Measurements from ENCODE around the gene SMCR8. TPM values are rescaled to one million over a fixed set of nuclear protein-coding genes. Genes with fewer than 3 reads are reported as not detected.

Gene SMCR8
- total and polyA plus RNA-seq, 4 donors = 0.76 to 9.7 (median 6.1) TPM

GRCh38 chr17:18363101-18364049, 48.3 kb downstream of the SMCR8 start, which contains the start of gene SHMT1:
TSS of gene SHMT1 (minus strand) at chr17:18363550. CDS start at chr17:18355981, 7,569 bp downstream.
- peak within 1 kb of the TSS; percentile 80 to 97 (median 91) for H3K4me3 ChIP-seq (ENCODE audit: low read depth in 1 of 3, low read length in 3 of 3)
- no peaks in the 10 kb centered on the region for H3K27me3 ChIP-seq (ENCODE audit: control insufficient read depth in 4 of 4, insufficient read depth in 4 of 4, low read length in 3 of 4)
- peaks cover 2 to 24% (median 13%) of the 10 kb centered on the region in 4 donors for H3K4me1 ChIP-seq (ENCODE audit: control insufficient read depth in 4 of 4, insufficient read depth in 4 of 4, low read length in 3 of 4)
- peak within 1 kb of the TSS; percentile 98 to 99 for H3K9ac ChIP-seq (ENCODE audit: low read depth in 1 of 2, low read length in 2 of 2)
- WGBS = under 1% methylated on average over 76 of the region's 76 CpGs
- peak within 1 kb of the TSS; percentile 98 to 99 for H3K27ac ChIP-seq (ENCODE audit: low read depth in 1 of 2, low read length in 2 of 2)
- TF ChIP-seq TAF1 (conservative IDR thresholded peaks at IDR 0.05) (peak; percentile 95), REST (IDR thresholded peaks at IDR 0.05) (peak; percentile 95), EGR1 (IDR thresholded peaks at IDR 0.05; ENCODE audit: low read depth in 2 of 2) (peak in 1 of 2 donors; percentile 36), RXRA (IDR thresholded peaks at IDR 0.05) (peak; percentile 14 to 34), JUND (IDR thresholded peaks at IDR 0.05) (no peak), ZBTB33 (IDR thresholded peaks at IDR 0.05) (no peak), GABPA (IDR thresholded peaks at IDR 0.05 in 1 of 2, conservative IDR thresholded peaks at IDR 0.05 in 1 of 2) (peak in 1 of 2 donors; percentile 18), HNF4A (conservative IDR thresholded peaks at IDR 0.05) (peak in 1 of 2 donors; percentile 49), YY1 (IDR thresholded peaks at IDR 0.05) (peak; percentile 77), SP1 (IDR thresholded peaks at IDR 0.05) (peak; percentile 87), RAD21 (IDR thresholded peaks at IDR 0.05) (peak; percentile 36 to 52)
- H3K9me3 ChIP-seq (ENCODE audit: control insufficient read depth in 4 of 4, low read length in 3 of 4) = no peaks in the 10 kb centered on the region
- DNase-seq (ENCODE audit: low spot score) = peak; percentile 93
- peaks cover 0 to 5% (median 2%) of the 10 kb centered on the region in 4 donors for H3K36me3 ChIP-seq (ENCODE audit: control insufficient read depth in 4 of 4, insufficient read depth in 3 of 4, low read depth in 1 of 4, low read length in 3 of 4)

- Histone ChIP-seq H3K27me3 (ENCODE audit: control insufficient read depth in 4 of 4, insufficient read depth in 4 of 4, low read length in 3 of 4) (no peaks in the 10 kb centered on the region), H3K4me1 (ENCODE audit: control insufficient read depth in 4 of 4, insufficient read depth in 4 of 4, low read length in 3 of 4) (peaks cover 2 to 16% (median 8%) of the 10 kb centered on the region in 4 donors), H3K27ac (ENCODE audit: low read depth in 1 of 2, low read length in 2 of 2) (peak overlapping the region; percentile 52 to 67), H3K36me3 (ENCODE audit: control insufficient read depth in 4 of 4, insufficient read depth in 3 of 4, low read depth in 1 of 4, low read length in 3 of 4) (peaks cover 0 to 2% (median 0%) of the 10 kb centered on the region in 4 donors), H3K4me3 (ENCODE audit: low read depth in 1 of 3, low read length in 3 of 3) (no peak overlapping the region), H3K9ac (ENCODE audit: low read depth in 1 of 2, low read length in 2 of 2) (no peak overlapping the region), H3K9me3 (ENCODE audit: control insufficient read depth in 4 of 4, low read length in 3 of 4) (no peaks in the 10 kb centered on the region)
- 91% methylated on average over 6 of the region's 6 CpGs for whole genome bisulfite sequencing
- no peak for DNase-seq (ENCODE audit: low spot score)
- TF ChIP-seq FOXA1 (IDR thresholded peaks at IDR 0.05) = no peak
- TF ChIP-seq REST (IDR thresholded peaks at IDR 0.05) = no peak
- no peak for TF ChIP-seq TAF1 (conservative IDR thresholded peaks at IDR 0.05)
- TF ChIP-seq YY1 (IDR thresholded peaks at IDR 0.05) = no peak
- TF ChIP-seq FOXA2 (IDR thresholded peaks at IDR 0.05) = no peak
- no peak for TF ChIP-seq RXRA (IDR thresholded peaks at IDR 0.05)
- no peak for TF ChIP-seq MAX (IDR thresholded peaks at IDR 0.05)
- TF ChIP-seq HNF4G (IDR thresholded peaks at IDR 0.05) = no peak
- no peak for TF ChIP-seq CTCF (IDR thresholded peaks at IDR 0.05; ENCODE audit: low read depth, low read length, missing input control)
- no peak for TF ChIP-seq NR2F2 (IDR thresholded peaks at IDR 0.05)
- TF ChIP-seq JUND (IDR thresholded peaks at IDR 0.05) = no peak
- no peak for TF ChIP-seq SP1 (IDR thresholded peaks at IDR 0.05)
- TF ChIP-seq EGR1 (IDR thresholded peaks at IDR 0.05; ENCODE audit: low read depth in 2 of 2) = no peak
- no peak for TF ChIP-seq HNF4A (conservative IDR thresholded peaks at IDR 0.05)
- TF ChIP-seq GABPA (IDR thresholded peaks at IDR 0.05 in 1 of 2, conservative IDR thresholded peaks at IDR 0.05 in 1 of 2) = no peak
- TF ChIP-seq RAD21 (IDR thresholded peaks at IDR 0.05) = no peak
Observed at GRCh38 chr17:18364166-18364565, 49.1 kb downstream of the SMCR8 start.

All from liver (tissue), 9 donors.